Esophagus squamous epithelium (tissue), 4 donors: Measurements from ENCODE around the gene HLCS.

ENCODE experiments used
- POLR2A ChIP-seq, 4 donors: fragments of 450-650 bp; IDR thresholded peaks; one replicate each; pipeline ENCODE4 v1.6.1; 2017; ENCODE audit warnings: antibody characterized with exemption in 4 of 4, mild to moderate bottlenecking in 4 of 4, moderate library complexity in 3 of 4
- TF ChIP-seq, protein P1 (sequence below), 6 experiments: fragments of 450-650 bp in 4 of 6; fragments of 200-600 bp in 2 of 6; sonication (generic) in 2 of 6; IDR thresholded peaks; one replicate each; pipeline ENCODE4 v1.5.1; 2016 to 2019; ENCODE audit warnings: antibody characterized with exemption in 6 of 6, mild to moderate bottlenecking in 4 of 6, moderate library complexity in 4 of 6

- TF ChIP-seq, protein P1, sequence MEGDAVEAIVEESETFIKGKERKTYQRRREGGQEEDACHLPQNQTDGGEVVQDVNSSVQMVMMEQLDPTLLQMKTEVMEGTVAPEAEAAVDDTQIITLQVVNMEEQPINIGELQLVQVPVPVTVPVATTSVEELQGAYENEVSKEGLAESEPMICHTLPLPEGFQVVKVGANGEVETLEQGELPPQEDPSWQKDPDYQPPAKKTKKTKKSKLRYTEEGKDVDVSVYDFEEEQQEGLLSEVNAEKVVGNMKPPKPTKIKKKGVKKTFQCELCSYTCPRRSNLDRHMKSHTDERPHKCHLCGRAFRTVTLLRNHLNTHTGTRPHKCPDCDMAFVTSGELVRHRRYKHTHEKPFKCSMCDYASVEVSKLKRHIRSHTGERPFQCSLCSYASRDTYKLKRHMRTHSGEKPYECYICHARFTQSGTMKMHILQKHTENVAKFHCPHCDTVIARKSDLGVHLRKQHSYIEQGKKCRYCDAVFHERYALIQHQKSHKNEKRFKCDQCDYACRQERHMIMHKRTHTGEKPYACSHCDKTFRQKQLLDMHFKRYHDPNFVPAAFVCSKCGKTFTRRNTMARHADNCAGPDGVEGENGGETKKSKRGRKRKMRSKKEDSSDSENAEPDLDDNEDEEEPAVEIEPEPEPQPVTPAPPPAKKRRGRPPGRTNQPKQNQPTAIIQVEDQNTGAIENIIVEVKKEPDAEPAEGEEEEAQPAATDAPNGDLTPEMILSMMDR (IDR thresholded peaks at IDR 0.05) = no peak
- TF ChIP-seq POLR2A (IDR thresholded peaks at IDR 0.05) = no peak
Observed at GRCh38 chr21:36883532-36884486, 82.7 kb downstream of the HLCS start.
